B cell (primary cell): ENCODE measurements around the gene PEX7. TPM values are rescaled to one million over a fixed set of nuclear protein-coding genes. Genes with fewer than 3 reads are reported as not detected.

Experiments used
- ATAC-seq: fragments of 200-7000 bp; cut with Tn5 transposase; one replicate; pipeline ENCODE4 v1.10.0; 2021; ENCODE audit warnings: low read depth, mild to moderate bottlenecking, moderate number of reproducible peaks, moderate library complexity
- CTCF ChIA-PET: fragments of 350-600 bp; sonication (Branson Sonifier 250); formaldehyde crosslinking; loops from one replicate; lab custom pipeline; 2021; ENCODE audit warnings: antibody characterized with exemption, inconsistent platforms; lab: Charles Lee
- POLR2A ChIA-PET: fragments of 350-600 bp; sonication (Branson Sonifier 250); formaldehyde crosslinking; loops from one replicate; lab custom pipeline; 2021; ENCODE audit warnings: antibody characterized with exemption; lab: Charles Lee
- DNase-seq: peaks from one replicate; pipeline ENCODE4 v3.0.0; 2013
- H2AFZ ChIP-seq: 2 replicates; pipeline ENCODE4 v1.6.1; 2012; ENCODE audit warnings: mild to moderate bottlenecking, low read depth, low read length; ENCODE audit not compliant: insufficient read depth, poor library complexity, severe bottlenecking
- H3K27ac ChIP-seq, 2 donors: 1 replicate in 1 of 2; 2 replicates in 1 of 2; pipeline ENCODE4 v1.5.1; 2012 to 2013; ENCODE audit warnings: low read length in 2 of 2, mild to moderate bottlenecking in 2 of 2, moderate library complexity in 1 of 2
- H3K27me3 ChIP-seq, 4 experiments: fragments of 200-600 bp in 1 of 4; sonication (generic) in 1 of 4; replicated peaks in 1 of 4; 1 replicate in 2 of 4; 2 replicates in 2 of 4; pipeline versions ENCODE4 v1.6.1 to v1.7.0; 2013 to 2016; ENCODE audit warnings: low read length in 3 of 4, mild to moderate bottlenecking in 2 of 4, mixed read lengths in 1 of 4, moderate library complexity in 1 of 4; ENCODE audit not compliant: insufficient read depth in 4 of 4, control insufficient read depth in 3 of 4; ENCODE audit errors: control extremely low read depth in 1 of 4
- H3K36me3 ChIP-seq, 2 experiments: replicated peaks in 1 of 2; 1 replicate in 1 of 2; 2 replicates in 1 of 2; pipeline versions ENCODE4 v1.6.1 to v1.7.1; 2013; ENCODE audit warnings: low read length in 1 of 2; ENCODE audit not compliant: insufficient read depth in 2 of 2, control insufficient read depth in 1 of 2; ENCODE audit errors: control extremely low read depth in 1 of 2, extremely low read depth in 1 of 2
- H3K4me1 ChIP-seq, 2 donors: fragments of 200-600 bp in 1 of 2; sonication (generic) in 1 of 2; 1 replicate in 1 of 2; 2 replicates in 1 of 2; pipeline versions ENCODE4 v1.5.1 to v1.6.1; 2013 to 2017; ENCODE audit warnings: low read length in 2 of 2; ENCODE audit not compliant: control insufficient read depth in 2 of 2, insufficient read depth in 2 of 2
- H3K4me2 ChIP-seq: replicated peaks from 2 replicates; pipeline ENCODE3; 2012; ENCODE audit warnings: mild to moderate bottlenecking, low read depth, low read length; ENCODE audit not compliant: poor library complexity, severe bottlenecking
- H3K4me3 ChIP-seq, 5 experiments: fragments of 200-600 bp in 1 of 5; sonication (generic) in 1 of 5; 1 replicate in 3 of 5; 2 replicates in 2 of 5; pipeline versions ENCODE4 v1.5.1 to v1.7.0; 2011 to 2016; ENCODE audit warnings: low read length in 4 of 5, mild to moderate bottlenecking in 4 of 5, low read depth in 2 of 5, control low read depth in 1 of 5, moderate library complexity in 1 of 5; ENCODE audit not compliant: insufficient read depth in 1 of 5; ENCODE audit errors: control extremely low read depth in 1 of 5, extremely low read depth in 1 of 5
- H3K79me2 ChIP-seq: fragments of 200-600 bp; sonication (generic); one replicate; pipeline ENCODE4 v1.6.0; 2016; ENCODE audit warnings: low read length; ENCODE audit not compliant: control insufficient read depth, insufficient read depth
- H3K9ac ChIP-seq: fragments of 200-600 bp; sonication (generic); 2 replicates; pipeline ENCODE4 v1.6.1; 2017; ENCODE audit warnings: mild to moderate bottlenecking, low read length, moderate library complexity
- H3K9me3 ChIP-seq, 3 donors: one replicate each; pipeline versions ENCODE4 v1.6.1 to v1.7.1; 2013; ENCODE audit warnings: low read length in 2 of 3; ENCODE audit not compliant: control insufficient read depth in 2 of 3, insufficient read depth in 1 of 3; ENCODE audit errors: control extremely low read depth in 1 of 3
- H4K20me1 ChIP-seq: 2 replicates; pipeline ENCODE4 v1.6.0; 2012; ENCODE audit warnings: mild to moderate bottlenecking, low read length; ENCODE audit not compliant: insufficient read depth, control insufficient read depth, poor library complexity, severe bottlenecking
- H3K27ac Mint-ChIP-seq: one replicate; pipeline ENCODE4 v1.8.0; 2021; ENCODE audit warnings: mixed read lengths
- H3K27me3 Mint-ChIP-seq: one replicate; pipeline ENCODE4 v1.8.0; 2021; ENCODE audit warnings: mixed read lengths
- H3K4me1 Mint-ChIP-seq: one replicate; pipeline ENCODE4 v1.8.0; 2021; ENCODE audit warnings: mixed read lengths
- H3K4me3 Mint-ChIP-seq: one replicate; pipeline ENCODE4 v1.8.0; 2021; ENCODE audit warnings: mixed read lengths
- H3K9me3 Mint-ChIP-seq: one replicate; pipeline ENCODE4 v1.8.0; 2022; ENCODE audit warnings: mixed read lengths; ENCODE audit not compliant: insufficient read depth
- CTCF ChIP-seq: fragments of 200-600 bp; IDR thresholded peaks from one replicate; pipeline ENCODE4 v1.8.0; 2022; ENCODE audit warnings: antibody characterized with exemption, mild to moderate bottlenecking
- EZH2 ChIP-seq: IDR thresholded peaks from 2 replicates; pipeline ENCODE4 v1.6.1; 2012; ENCODE audit warnings: borderline replicate concordance, low read depth, mild to moderate bottlenecking, moderate library complexity, low read length; ENCODE audit not compliant: insufficient read depth, poor library complexity, severe bottlenecking
- WGBS: methylation state at CpG from one replicate; pipeline ENCODE4 v1.1.5; 2013; ENCODE audit warnings: missing lambda C conversion rate; ENCODE audit not compliant: insufficient coverage; 5-methylcytosine and 5-hydroxymethylcytosine counted together
- intact Hi-C: fragments of 100-400 bp; cut with micrococcal nuclease; formaldehyde crosslinking; loops from one replicate; pipeline ENCODE4 v1.10.0; 2022
- polyA plus RNA-seq: library from polyadenylated mRNA; depleted of rRNA; stranded (reverse); fragments of >200 nt; gene quantifications from 2 replicates; pipeline ENCODE4 v1.2.3, GENCODE V29; 2012
- total RNA-seq, 2 donors: library from RNA; stranded (reverse); fragments of 120-200 nt in 1 of 2; gene quantifications; 1 replicate in 1 of 2; 2 replicates in 1 of 2; pipeline versions ENCODE4 v1.2.3 to v1.2.4, GENCODE V29; 2013 to 2022

The PEX7 gene
- total and polyA plus RNA-seq, 2 donors (not counting 1 experiment from before 2014, with no cell fraction given): 3.9 TPM

- Histone ChIP-seq H4K20me1 (no peaks in the 10 kb centered on the region), H3K27ac (no peak overlapping the region), H3K79me2 (no peaks in the 10 kb centered on the region), H2AFZ (no peak overlapping the region), H3K36me3 (no peaks in the 10 kb centered on the region), H3K4me3 (no peak overlapping the region), H3K27me3 (no peaks in the 10 kb centered on the region), H3K4me1 (peaks cover 0 to 12% of the 10 kb centered on the region in 2 donors), H3K4me2 (no peak overlapping the region), H3K9ac (no peak overlapping the region), H3K9me3 (no peaks in the 10 kb centered on the region)
- no peaks in the 10 kb centered on the region for H3K27me3 Mint-ChIP-seq
- DNase-seq (no peak), ATAC-seq (no peak)
- H3K9me3 Mint-ChIP-seq: no peaks in the 10 kb centered on the region
- no peak overlapping the region for H3K4me3 Mint-ChIP-seq
- intact Hi-C loops: no loop called here
- no peak overlapping the region for H3K27ac Mint-ChIP-seq
- ChIA-PET POLR2A (no interaction called here), CTCF (interaction anchor here (0.6 to 1.9 kb wide), 4 partner anchors 45 to 246 kb away, joined by 3 to 4 read pairs (median 4); partner anchors contain the start of gene MAP3K5)
- H3K4me1 Mint-ChIP-seq: peaks cover 13% of the 10 kb centered on the region
- no CpG with 5 or more reads among the region's 4 CpGs for WGBS
- TF ChIP-seq CTCF: no peak
- TF ChIP-seq EZH2: no peak
These were observed 67.9 kb downstream of the PEX7 start for GRCh38 chr6:136890194-136890839.

- Histone ChIP-seq H3K9ac (no peak overlapping the region), H3K27me3 (no peaks in the 10 kb centered on the region), H4K20me1 (no peaks in the 10 kb centered on the region), H2AFZ (no peak overlapping the region), H3K9me3 (no peaks in the 10 kb centered on the region), H3K36me3 (no peaks in the 10 kb centered on the region), H3K4me3 (no peak overlapping the region), H3K27ac (no peak overlapping the region), H3K79me2 (no peaks in the 10 kb centered on the region), H3K4me1 (peaks cover 0 to 12% of the 10 kb centered on the region in 2 donors), H3K4me2 (no peak overlapping the region)
- TF ChIP-seq EZH2 (no peak), CTCF (no peak)
- Mint-ChIP-seq H3K27ac (no peak overlapping the region), H3K4me3 (no peak overlapping the region), H3K4me1 (peaks cover 13% of the 10 kb centered on the region), H3K27me3 (no peaks in the 10 kb centered on the region), H3K9me3 (no peaks in the 10 kb centered on the region)
- intact Hi-C loops: no loop called here
- CTCF ChIA-PET: interaction anchor here (0.6 to 1.9 kb wide), 2 partner anchors 45 to 98 kb away, joined by 3 to 4 read pairs; partner anchors contain the start of gene MAP3K5
- WGBS: no CpG with 5 or more reads among the region's 3 CpGs
- DNase-seq (no peak), ATAC-seq (no peak)
- POLR2A ChIA-PET: no interaction called here
These were observed 68.6 kb downstream of the PEX7 start for GRCh38 chr6:136890986-136891385.
